CD8-positive, alpha-beta memory T cell (primary cell): ENCODE results near the gene MOV10L1. TPM values are rescaled to one million over a fixed set of nuclear protein-coding genes. Genes with fewer than 3 reads are reported as not detected.

Experiments used
- CTCF ChIA-PET: fragments of 350-600 bp; sonication (Branson Sonifier 250); formaldehyde crosslinking; loops from one replicate; lab custom pipeline; 2021; ENCODE audit warnings: antibody characterized with exemption; lab: Charles Lee
- POLR2A ChIA-PET: fragments of 350-600 bp; sonication (Branson Sonifier 250); formaldehyde crosslinking; loops from one replicate; lab custom pipeline; 2021; ENCODE audit warnings: antibody characterized with exemption; lab: Charles Lee
- DNase-seq, 5 donors: peaks; one replicate each; pipeline versions ENCODE4 v3.0.0 to v3.0.0-alpha.2; 2020 to 2022; ENCODE audit warnings: mixed read lengths in 1 of 5
- H3K27ac ChIP-seq: one replicate; pipeline ENCODE4 v1.7.0; 2013; ENCODE audit warnings: low read depth, mild to moderate bottlenecking, low read length, moderate library complexity
- H3K27me3 ChIP-seq: 2 replicates; pipeline ENCODE4 v1.7.0; 2013; ENCODE audit warnings: low read length, mild to moderate bottlenecking; ENCODE audit not compliant: insufficient read depth, poor library complexity, severe bottlenecking
- H3K36me3 ChIP-seq: 2 replicates; pipeline ENCODE4 v1.7.0; 2013; ENCODE audit warnings: mild to moderate bottlenecking, low read length, moderate library complexity; ENCODE audit not compliant: insufficient read depth
- H3K4me1 ChIP-seq: 2 replicates; pipeline ENCODE4 v1.7.0; 2013; ENCODE audit warnings: mild to moderate bottlenecking, low read length, moderate library complexity; ENCODE audit not compliant: insufficient read depth
- H3K4me3 ChIP-seq: 2 replicates; pipeline ENCODE4 v1.7.0; 2013; ENCODE audit warnings: mild to moderate bottlenecking, low read length
- H3K9me3 ChIP-seq: 2 replicates; pipeline ENCODE4 v1.7.0; 2013; ENCODE audit warnings: mild to moderate bottlenecking, low read length
- H3K27ac Mint-ChIP-seq, 8 donors: one replicate each; pipeline ENCODE4 v1.8.0; 2020 to 2021; ENCODE audit warnings: mixed read lengths in 8 of 8, mild to moderate bottlenecking in 6 of 8, inconsistent platforms in 3 of 8, moderate library complexity in 3 of 8
- H3K27me3 Mint-ChIP-seq, 2 donors: one replicate each; pipeline ENCODE4 v1.8.0; 2020 to 2021; ENCODE audit warnings: mixed read lengths in 2 of 2, mild to moderate bottlenecking in 1 of 2, moderate library complexity in 1 of 2
- H3K36me3 Mint-ChIP-seq, 3 donors: one replicate each; pipeline ENCODE4 v1.8.0; 2020 to 2021; ENCODE audit warnings: mixed read lengths in 3 of 3, inconsistent platforms in 1 of 3, mild to moderate bottlenecking in 1 of 3
- H3K4me1 Mint-ChIP-seq, 3 donors: one replicate each; pipeline ENCODE4 v1.8.0; 2020 to 2021; ENCODE audit warnings: mixed read lengths in 3 of 3, inconsistent platforms in 1 of 3, mild to moderate bottlenecking in 1 of 3
- H3K4me3 Mint-ChIP-seq, 7 donors: one replicate each; pipeline ENCODE4 v1.8.0; 2020 to 2021; ENCODE audit warnings: mixed read lengths in 7 of 7, mild to moderate bottlenecking in 6 of 7, moderate library complexity in 4 of 7, inconsistent platforms in 2 of 7
- H3K9me3 Mint-ChIP-seq, 5 donors: one replicate each; pipeline ENCODE4 v1.8.0; 2020 to 2022; ENCODE audit warnings: mixed read lengths in 5 of 5, mild to moderate bottlenecking in 3 of 5, moderate library complexity in 2 of 5, inconsistent platforms in 1 of 5
- polyA plus RNA-seq: library from polyadenylated mRNA; unstranded; fragments of 300-500 nt; fragmentation: Illumina TruSeq; gene quantifications from one replicate; pipeline ENCODE4 v1.2.3, GENCODE V29; 2021
- total RNA-seq, 2 experiments: library from RNA; stranded (reverse); gene quantifications; one replicate each; pipeline ENCODE4 v1.2.3, GENCODE V29; 2021

MOV10L1 gene
- total and polyA plus RNA-seq, 3 experiments from 2014 or later: not detected

DNA sequence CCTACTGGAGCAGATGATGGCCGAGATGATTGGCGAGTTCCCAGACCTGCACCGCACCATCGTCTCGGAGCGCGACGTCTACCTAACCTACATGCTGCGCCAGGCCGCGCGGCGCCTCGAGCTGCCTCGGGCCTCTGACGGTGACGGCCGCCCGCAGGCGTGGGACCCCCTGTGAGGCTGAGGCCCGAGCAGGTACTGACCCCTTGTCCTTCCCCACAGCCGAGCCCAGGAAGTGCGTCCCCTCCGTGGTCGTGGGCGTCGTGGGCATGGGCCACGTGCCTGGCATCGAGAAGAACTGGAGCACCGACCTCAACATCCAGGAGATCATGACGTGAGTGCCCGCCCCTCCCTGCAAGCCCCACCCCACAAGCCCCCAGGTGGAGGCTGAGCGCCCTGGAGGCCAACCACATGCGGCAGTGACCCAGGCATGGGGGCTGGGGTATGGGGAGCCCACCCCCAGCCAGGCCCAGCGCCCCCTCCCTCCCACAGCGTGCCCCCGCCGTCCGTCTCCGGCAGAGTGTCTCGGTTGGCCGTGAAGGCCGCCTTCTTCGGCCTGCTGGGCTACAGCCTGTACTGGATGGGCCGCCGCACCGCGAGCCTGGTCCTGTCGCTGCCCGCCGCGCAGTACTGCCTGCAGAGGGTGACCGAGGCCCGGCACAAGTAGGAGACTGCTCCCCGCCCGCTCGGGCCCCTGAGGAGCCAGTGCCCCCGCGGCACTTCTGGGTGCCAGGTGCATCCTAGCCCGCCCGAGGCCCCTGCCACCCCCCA lies 108.2 kb downstream of the MOV10L1 start:
- H3K4me1 ChIP-seq: peaks cover 29% of the 10 kb centered on the region
- no peaks in the 10 kb centered on the region for H3K9me3 Mint-ChIP-seq
- H3K36me3 ChIP-seq: peaks cover 7% of the 10 kb centered on the region
- no peak for DNase-seq
- no peaks in the 10 kb centered on the region for H3K9me3 ChIP-seq
- no peak overlapping the region for H3K4me3 ChIP-seq
- no peaks in the 10 kb centered on the region for H3K27me3 Mint-ChIP-seq
- H3K27ac ChIP-seq: no peak overlapping the region
- CTCF ChIA-PET: interaction anchor here (1.5 kb wide), 1 partner anchor 11 kb away, joined by 6 read pairs; no protein-coding TSS in a partner anchor
- peak overlapping the region in 1 of 7 donors; percentile 34 for H3K4me3 Mint-ChIP-seq
- POLR2A ChIA-PET: no interaction called here
- H3K36me3 Mint-ChIP-seq: peaks cover 0 to 41% (median 0%) of the 10 kb centered on the region in 3 donors
- H3K4me1 Mint-ChIP-seq: peaks cover 9 to 22% (median 13%) of the 10 kb centered on the region in 3 donors
- H3K27me3 ChIP-seq: no peaks in the 10 kb centered on the region
- H3K27ac Mint-ChIP-seq: no peak overlapping the region

DNA sequence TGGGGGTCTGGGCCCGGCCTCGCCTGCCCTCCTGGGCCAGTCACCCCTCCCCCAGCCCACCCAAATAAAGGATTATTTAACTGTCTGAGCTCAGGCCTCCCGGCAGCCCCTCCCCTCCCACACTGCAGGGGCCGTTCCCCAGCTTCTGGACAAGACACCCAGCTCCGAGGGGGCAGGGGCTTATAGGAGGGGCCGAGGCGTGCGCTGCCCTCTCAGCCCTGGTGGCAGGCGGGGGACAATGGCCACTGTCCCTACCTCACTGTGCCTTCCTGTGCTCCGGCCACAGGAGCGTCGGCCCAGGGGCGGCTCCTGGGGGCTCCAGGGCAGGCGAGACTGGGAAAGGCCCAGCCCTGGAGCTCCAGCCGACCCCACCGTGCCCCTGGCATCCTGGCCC lies 108.8 kb downstream of the MOV10L1 start:
- H3K4me3 ChIP-seq: no peak overlapping the region
- H3K36me3 Mint-ChIP-seq: peaks cover 0 to 47% (median 0%) of the 10 kb centered on the region in 3 donors
- no peaks in the 10 kb centered on the region for H3K9me3 Mint-ChIP-seq
- no peak overlapping the region for H3K27ac ChIP-seq
- ChIA-PET POLR2A (no interaction called here), CTCF (no interaction called here)
- DNase-seq: no peak
- H3K27ac Mint-ChIP-seq: peak overlapping the region in 2 of 8 donors; percentile 5 to 36
- peak overlapping the region in 1 of 7 donors; percentile 65 for H3K4me3 Mint-ChIP-seq
- H3K27me3 ChIP-seq: no peaks in the 10 kb centered on the region
- H3K27me3 Mint-ChIP-seq: no peaks in the 10 kb centered on the region
- peaks cover 9 to 26% (median 18%) of the 10 kb centered on the region in 3 donors for H3K4me1 Mint-ChIP-seq
- H3K36me3 ChIP-seq: peaks cover 7% of the 10 kb centered on the region
- H3K9me3 ChIP-seq: no peaks in the 10 kb centered on the region
- peaks cover 26% of the 10 kb centered on the region for H3K4me1 ChIP-seq

DNA sequence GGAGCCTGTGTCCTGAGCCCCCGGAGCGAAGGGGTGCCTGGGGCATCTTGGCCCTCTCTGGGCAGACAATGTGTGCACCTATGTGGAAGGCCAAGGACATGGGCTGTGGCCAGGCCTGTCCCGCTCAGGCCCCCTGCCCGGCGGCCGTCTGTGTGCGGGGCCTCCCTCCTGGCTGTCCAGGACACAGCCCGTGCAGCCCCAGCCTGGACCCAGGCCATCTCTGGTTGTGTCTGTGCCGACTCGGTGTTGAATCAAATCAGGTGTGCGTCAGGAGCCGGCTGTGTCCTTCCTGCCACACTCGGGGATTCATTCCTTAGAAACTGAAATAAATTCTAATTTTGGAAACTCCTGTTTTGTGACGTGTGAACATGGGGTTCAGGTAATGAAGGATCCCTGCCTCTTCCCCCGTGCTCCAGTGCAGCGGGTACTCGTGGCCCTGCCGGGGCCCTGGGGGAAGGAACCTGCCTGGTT lies 109.5 kb downstream of the MOV10L1 start:
- Histone ChIP-seq H3K27me3 (no peaks in the 10 kb centered on the region), H3K27ac (no peak overlapping the region), H3K4me3 (no peak overlapping the region), H3K4me1 (peaks cover 23% of the 10 kb centered on the region), H3K36me3 (peaks cover 6% of the 10 kb centered on the region), H3K9me3 (no peaks in the 10 kb centered on the region)
- H3K27me3 Mint-ChIP-seq: no peaks in the 10 kb centered on the region
- CTCF ChIA-PET: no interaction called here
- POLR2A ChIA-PET: interaction anchor here (1.0 kb wide), 1 partner anchor 8 kb away, joined by 4 read pairs; no protein-coding TSS in a partner anchor
- no peak for DNase-seq
- peak overlapping the region in 6 of 7 donors; percentile 60 to 85 (median 65) for H3K4me3 Mint-ChIP-seq
- H3K9me3 Mint-ChIP-seq: no peaks in the 10 kb centered on the region
- H3K4me1 Mint-ChIP-seq: peaks cover 12 to 30% (median 22%) of the 10 kb centered on the region in 3 donors
- peaks cover 0 to 46% (median 0%) of the 10 kb centered on the region in 3 donors for H3K36me3 Mint-ChIP-seq
- peak overlapping the region in 6 of 8 donors; percentile 34 to 89 (median 69) for H3K27ac Mint-ChIP-seq

DNA sequence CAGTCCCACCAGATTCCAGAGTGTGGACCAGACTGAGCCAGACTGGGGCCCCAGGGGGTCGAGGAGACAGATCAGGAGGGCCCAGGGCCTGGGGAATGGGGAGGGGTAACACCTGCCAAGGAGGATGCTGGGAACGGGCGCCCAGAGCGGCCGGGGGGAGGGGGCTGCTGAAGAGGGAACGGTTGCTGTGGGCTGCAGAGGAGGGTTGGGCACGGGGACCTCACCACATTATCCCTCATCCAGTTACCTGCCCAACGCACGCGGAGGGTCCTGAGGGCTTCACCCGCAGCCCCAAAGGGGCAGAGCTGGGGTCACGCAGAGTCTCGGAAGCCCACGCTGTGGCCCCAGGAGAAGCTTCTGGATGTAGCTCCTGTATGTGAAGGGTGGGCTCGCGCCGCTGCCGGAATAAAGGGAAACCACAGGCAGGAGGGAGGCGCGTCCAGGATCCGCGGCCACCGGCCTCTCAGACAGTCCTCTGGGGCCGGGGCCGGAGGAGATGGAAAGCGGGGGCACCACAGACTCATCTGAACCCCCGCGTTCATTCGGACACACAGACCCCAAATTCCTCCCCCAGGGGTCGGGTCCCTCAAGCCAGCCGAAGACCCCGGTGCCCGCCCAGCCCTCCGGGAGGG lies 110.1 kb downstream of the MOV10L1 start:
- POLR2A ChIA-PET: interaction anchor here (1.0 kb wide), 1 partner anchor 8 kb away, joined by 4 read pairs; no protein-coding TSS in a partner anchor
- Histone ChIP-seq H3K27me3 (no peaks in the 10 kb centered on the region), H3K4me3 (peak overlapping the region; percentile 45), H3K4me1 (peaks cover 23% of the 10 kb centered on the region), H3K9me3 (no peaks in the 10 kb centered on the region), H3K36me3 (peaks cover 3% of the 10 kb centered on the region), H3K27ac (peak overlapping the region; percentile 69)
- no peaks in the 10 kb centered on the region for H3K9me3 Mint-ChIP-seq
- H3K4me1 Mint-ChIP-seq: peaks cover 15 to 36% (median 26%) of the 10 kb centered on the region in 3 donors
- CTCF ChIA-PET: no interaction called here
- DNase-seq: no peak
- H3K27me3 Mint-ChIP-seq: no peaks in the 10 kb centered on the region
- H3K36me3 Mint-ChIP-seq: peaks cover 0 to 48% (median 2%) of the 10 kb centered on the region in 3 donors
- peak overlapping the region in 7 of 8 donors; percentile 34 to 89 (median 57) for H3K27ac Mint-ChIP-seq
- H3K4me3 Mint-ChIP-seq: peak overlapping the region; percentile 48 to 85 (median 62)

DNA sequence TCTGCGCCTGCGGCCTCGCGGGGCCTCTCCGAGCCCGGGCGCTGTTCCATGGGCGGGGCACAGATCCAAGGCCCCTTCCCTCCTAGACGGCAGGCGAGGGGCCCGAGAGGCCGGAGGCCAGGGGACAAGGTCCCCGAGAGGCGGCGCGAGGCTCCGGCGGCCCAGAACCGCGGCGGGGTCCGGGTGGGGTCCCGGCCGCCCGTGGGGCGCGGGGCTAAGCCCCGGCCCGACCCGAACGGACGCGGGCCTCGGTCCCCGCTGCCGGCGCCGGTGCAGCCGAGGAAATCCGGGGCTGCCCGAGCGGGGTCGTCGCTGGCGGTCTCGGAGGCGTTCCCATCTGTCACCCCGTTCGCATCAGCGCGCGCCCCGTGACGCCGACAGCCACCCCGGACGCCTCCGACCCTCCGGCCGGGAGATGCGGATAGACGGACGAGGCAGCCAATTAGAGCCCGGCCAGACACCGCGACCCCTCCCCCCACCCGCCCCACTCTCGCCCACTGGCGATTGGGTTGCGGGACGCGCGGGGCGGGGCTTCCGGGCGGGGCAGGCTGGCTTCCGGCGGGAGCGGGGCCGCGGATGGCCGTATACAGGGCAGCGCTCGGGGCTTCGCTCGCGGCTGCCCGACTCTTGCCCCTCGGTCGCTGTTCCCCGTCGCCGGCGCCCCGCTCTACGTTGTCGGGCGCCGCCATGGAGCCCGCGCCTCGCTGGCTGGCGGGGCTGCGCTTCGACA lies 110.8 kb downstream of the MOV10L1 start, which contains the start of gene SELENOO:
TSS of gene SELENOO (plus strand) at position 551 of the 730 bp plus-strand sequence. CDS start at position 577, 26 bp downstream.
- ChIA-PET POLR2A (interaction anchor here (0.7 to 1.0 kb wide), 3 partner anchors 9 to 11 kb away, joined by 3 to 4 read pairs (median 4); no protein-coding TSS in a partner anchor), CTCF (no interaction called here)
- Histone ChIP-seq H3K27ac (peak within 1 kb of the TSS; percentile 69), H3K27me3 (no peaks in the 10 kb centered on the region), H3K4me1 (peaks cover 23% of the 10 kb centered on the region), H3K9me3 (no peaks in the 10 kb centered on the region), H3K4me3 (peak within 1 kb of the TSS; percentile 45), H3K36me3 (peaks cover 3% of the 10 kb centered on the region)
- H3K9me3 Mint-ChIP-seq: no peaks in the 10 kb centered on the region
- peaks cover 0 to 46% (median 4%) of the 10 kb centered on the region in 3 donors for H3K36me3 Mint-ChIP-seq
- H3K4me1 Mint-ChIP-seq: peaks cover 17 to 40% (median 30%) of the 10 kb centered on the region in 3 donors
- no peaks in the 10 kb centered on the region for H3K27me3 Mint-ChIP-seq
- H3K27ac Mint-ChIP-seq: peak within 1 kb of the TSS; percentile 41 to 91 (median 79)
- H3K4me3 Mint-ChIP-seq: peak within 1 kb of the TSS; percentile 81 to 90 (median 86)
- peak; percentile 85 to 89 (median 87) for DNase-seq

- CTCF ChIA-PET: interaction anchor here (1.3 to 1.4 kb wide), 2 partner anchors 26 to 52 kb away, joined by 3 read pairs; no protein-coding TSS in a partner anchor
- H3K27ac ChIP-seq: no peak overlapping the region
Measured at GRCh38 chr22:50201191-50202129, 111.7 kb downstream of the MOV10L1 start.

More at GRCh38 chr22:50201191-50202129, 111.7 kb downstream of the MOV10L1 start:
- H3K27me3 ChIP-seq: no peaks in the 10 kb centered on the region
- no peak for DNase-seq
- POLR2A ChIA-PET: interaction anchor here (0.7 to 1.5 kb wide), 3 partner anchors 10 to 306 kb away, joined by 3 to 4 read pairs (median 3); partner anchors contain the start of genes LMF2 and NCAPH2
- peaks cover 0 to 45% (median 4%) of the 10 kb centered on the region in 3 donors for H3K36me3 Mint-ChIP-seq
- peak overlapping the region; percentile 81 to 90 (median 86) for H3K4me3 Mint-ChIP-seq
- H3K4me1 Mint-ChIP-seq: peaks cover 17 to 42% (median 30%) of the 10 kb centered on the region in 3 donors
- peak overlapping the region; percentile 28 for H3K4me3 ChIP-seq
- H3K4me1 ChIP-seq: peaks cover 23% of the 10 kb centered on the region
- no peaks in the 10 kb centered on the region for H3K9me3 ChIP-seq
- no peaks in the 10 kb centered on the region for H3K9me3 Mint-ChIP-seq
- H3K27me3 Mint-ChIP-seq: no peaks in the 10 kb centered on the region
- H3K36me3 ChIP-seq: peaks cover 7% of the 10 kb centered on the region
- peak overlapping the region; percentile 58 to 91 (median 79) for H3K27ac Mint-ChIP-seq
